ENCODE data around the gene C10orf71.

DNA sequence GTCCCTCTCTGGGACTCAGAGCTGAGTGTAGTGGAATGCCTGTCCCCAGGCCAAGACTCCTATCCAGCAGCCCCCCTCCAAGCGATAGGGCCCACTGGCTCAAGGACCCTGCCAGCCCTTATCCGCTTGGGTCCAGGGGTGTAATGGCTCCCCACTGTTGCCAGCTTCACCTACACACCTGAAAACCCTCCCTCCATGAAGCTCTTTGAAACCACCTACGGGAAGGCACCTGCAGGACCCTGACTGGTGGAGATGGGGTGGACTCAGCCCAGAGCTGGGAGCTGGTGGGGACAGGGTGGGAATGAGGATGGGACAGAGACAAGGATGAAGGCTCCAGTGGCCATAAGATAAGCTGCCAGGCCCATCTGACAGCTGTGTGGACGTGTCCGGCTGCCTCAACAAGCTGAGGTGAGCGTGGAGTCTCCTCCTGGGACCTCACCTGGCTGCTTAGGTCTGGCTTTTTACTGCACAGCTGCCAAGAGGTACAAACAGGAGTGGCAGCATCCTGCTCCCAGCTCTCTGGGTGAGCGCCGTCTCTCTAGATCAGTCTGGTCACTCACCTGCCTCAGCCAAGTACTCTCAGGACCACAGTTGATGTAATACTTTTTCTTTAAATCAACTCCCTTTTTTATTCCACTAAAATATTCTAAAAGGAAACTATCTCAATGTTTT lies 55.1 kb downstream of the C10orf71 start:
- no peak for TF ChIP-seq CTCF (IDR thresholded peaks at IDR 0.05)
- TF ChIP-seq POLR2AphosphoS5 (IDR thresholded peaks at IDR 0.05): no peak
- no peak for TF ChIP-seq POLR2A (IDR thresholded peaks at IDR 0.05)
- TF ChIP-seq EP300 (IDR thresholded peaks at IDR 0.05): no peak
